Activated CD8-positive, alpha-beta memory T cell treated with anti-CD3 and anti-CD28 coated beads, Interleukin-2, amount 50 U/mL, for 1 hour (primary cell): Measurements from ENCODE around the gene MAP4K2.

Experiments used
- DNase-seq: peaks from one replicate; pipeline ENCODE4 v3.0.0-alpha.2; 2020; ENCODE audit errors: extremely low read depth

Gene MAP4K2

DNA sequence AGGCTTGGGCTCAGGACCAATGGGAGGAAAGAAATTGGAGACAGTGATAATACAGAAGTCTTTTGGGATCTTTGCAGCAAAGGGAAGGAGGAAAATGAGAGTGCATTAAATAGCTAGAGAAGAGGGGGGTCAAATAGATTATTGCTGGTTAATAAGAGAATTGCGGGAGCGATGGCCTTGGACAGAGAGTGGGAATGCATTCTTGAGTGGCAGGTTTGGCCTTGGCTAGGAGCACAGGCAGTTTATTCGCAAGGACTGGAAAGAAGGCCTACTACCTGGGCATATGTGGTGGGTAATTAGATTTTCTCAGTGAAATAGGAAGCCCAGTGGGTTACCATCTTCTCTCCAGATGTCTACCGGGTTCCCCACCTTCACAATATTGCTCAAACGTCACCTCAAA, 10.8 kb upstream of the MAP4K2 start:
- no peak for DNase-seq

DNA sequence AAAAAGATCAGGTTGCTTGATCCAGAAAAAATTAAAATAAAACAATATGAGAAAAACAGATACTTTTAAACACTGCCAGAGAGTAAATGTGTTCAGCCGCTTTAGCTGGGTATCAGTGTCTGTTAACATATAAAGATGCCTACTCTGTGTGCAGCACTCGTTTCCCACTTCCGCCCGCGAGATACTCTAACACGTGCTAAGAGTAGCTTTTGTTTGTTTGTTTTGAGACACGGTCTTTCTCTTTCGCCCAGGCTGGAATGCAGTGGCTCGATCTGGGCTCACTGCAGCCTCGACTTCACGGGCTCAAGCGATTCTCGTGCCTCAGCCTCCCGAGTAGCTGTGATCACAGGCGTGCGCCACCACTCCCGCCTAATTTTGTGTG, 7.9 kb upstream of the MAP4K2 start:
- DNase-seq: no peak

DNA sequence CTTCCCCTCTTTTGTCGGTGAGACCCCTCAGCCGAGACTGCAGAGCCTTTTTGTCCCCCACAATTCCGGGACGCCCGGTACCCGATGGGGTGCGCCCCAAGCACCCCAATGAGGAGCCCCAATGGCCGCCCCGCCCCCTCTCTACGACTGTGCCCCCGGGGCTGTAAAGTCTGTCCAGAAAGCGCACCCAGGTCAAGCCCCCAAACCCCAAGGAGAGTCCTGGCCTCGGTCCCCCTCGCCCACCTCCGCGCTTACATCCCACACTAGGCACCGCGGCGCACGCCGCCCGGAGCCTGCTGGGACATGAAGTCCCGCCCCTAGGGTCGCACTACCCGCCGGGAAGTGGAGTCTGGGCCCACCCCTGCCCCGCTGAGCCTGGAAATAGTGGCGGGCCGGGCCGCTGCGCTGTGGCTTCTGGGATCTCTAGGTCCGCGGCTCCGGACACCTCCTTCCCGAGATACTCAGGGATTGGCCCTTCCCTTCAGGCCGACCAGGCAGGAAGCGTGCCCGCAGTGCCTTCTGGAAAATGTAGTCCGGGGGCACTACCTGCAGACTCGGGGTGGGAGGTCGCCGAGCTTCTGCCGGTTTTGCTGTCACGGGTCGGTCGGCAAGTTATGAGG, 7.4 kb upstream of the MAP4K2 start, which contains the start of gene MEN1:
Gene MEN1 (minus strand): TSS at position 281 of the 620 bp plus-strand sequence. CDS start 442 bp downstream, outside the sequence.
- peak; percentile 23 for DNase-seq

DNA sequence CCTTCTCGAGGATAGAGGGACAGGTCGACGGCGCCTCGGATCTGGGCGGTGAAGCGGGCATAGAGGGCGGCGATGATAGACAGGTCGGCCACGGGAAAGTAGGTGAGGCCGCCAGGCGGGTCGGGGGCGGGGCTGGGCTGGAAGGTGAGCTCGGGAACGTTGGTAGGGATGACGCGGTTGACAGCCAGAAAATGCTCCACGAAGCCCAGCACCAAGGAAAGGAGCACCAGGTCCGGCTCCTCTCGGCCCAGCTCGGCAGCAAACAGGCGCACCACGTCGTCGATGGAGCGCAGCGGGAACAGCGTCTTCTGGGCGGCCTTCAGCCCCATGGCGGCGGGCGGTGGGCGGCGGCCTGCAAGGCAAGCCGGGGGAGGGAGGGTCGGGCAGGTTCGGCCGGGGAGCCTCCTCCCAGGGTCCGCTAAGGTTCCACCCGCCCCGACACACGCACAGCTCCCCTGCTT, 6.8 kb upstream of the MAP4K2 start:
- no peak for DNase-seq

DNA sequence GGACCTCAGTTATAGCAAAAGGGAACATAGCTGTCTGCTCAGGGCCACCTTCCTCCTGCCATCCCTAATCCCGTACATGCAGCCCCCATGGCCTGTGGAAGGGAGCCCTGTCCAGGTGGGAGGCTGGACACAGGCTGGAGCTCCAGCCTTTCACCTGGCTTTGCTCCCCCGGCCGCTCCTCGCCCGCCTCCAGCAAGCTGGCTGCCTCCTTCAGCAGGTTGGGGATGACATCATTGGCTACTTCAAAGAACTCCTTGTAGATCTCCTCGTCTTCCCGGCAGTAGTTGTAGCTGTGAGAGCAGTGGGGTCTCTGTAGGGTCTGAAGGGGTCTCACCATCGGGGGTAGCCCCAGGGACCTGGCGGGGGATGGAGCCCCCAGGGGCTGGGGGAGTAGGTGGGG, 2.5 kb upstream of the MAP4K2 start:
- no peak for DNase-seq

DNA sequence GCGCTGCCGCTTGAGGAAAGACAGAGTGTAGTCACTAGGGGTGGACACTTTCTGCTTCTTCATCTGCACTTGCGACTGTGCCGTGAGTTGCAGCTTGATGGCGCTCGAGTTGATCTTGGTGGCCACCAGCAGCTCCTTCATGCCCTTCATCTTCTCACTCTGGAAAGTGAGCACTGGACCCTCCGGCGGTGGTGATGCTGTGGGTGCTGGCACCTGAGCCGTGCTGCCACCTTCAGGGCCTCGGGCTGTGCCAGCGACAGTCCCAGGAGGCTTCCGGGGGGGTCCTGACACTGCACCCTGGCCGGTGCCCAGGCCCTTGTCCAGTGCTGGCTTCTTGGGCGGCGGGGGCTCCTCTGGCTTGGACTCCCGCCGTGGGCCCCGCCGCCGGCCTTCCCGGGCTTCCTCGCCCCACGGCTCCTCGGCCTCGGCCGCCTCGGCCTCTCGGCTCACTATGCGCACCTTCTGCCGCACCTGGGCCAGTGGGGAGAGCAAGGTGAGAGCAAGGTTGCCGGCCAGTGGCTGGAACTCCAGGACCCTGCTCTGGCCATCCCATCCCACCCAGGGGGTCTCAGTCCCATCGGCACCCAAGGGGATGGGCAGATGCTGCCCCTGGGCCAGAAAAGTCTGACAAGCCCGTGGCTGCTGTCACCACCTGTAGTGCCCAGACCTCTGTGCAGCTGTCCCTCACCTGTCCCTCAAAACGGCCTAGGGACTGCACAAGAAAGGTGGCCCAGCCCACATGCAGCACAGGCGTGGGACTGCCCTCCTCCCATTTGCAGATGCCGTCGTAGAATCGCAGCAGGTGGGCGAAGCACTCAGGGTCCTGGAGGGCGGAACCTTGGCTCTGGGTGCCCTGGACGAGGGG, 1.6 kb upstream of the MAP4K2 start:
- no peak for DNase-seq

DNA sequence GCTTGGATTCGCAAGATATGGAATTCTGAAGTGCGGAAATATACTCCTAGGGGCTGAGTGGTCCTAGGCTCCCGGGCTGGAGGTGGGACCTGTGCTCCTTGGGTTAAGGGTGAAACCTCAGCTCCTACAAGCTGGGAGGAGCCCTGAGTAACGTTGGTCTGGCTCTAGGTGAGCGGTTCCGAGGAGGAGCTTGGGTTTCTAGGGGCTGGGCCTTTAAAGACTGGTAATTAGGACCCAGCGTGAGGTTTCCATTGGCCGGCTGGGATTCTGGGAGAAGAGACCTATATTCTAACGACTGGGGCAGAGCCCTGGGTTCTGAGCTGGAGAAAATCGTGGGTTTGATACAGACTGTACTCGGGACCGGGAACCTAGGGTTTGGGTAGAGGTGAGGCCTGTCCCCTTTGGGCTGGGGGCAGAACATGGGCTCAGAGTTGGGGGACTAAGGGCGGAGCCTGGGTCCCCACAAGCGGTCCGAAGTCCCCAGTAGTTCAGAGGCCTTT, 882 bp upstream of the MAP4K2 start:
- DNase-seq: no peak

DNA sequence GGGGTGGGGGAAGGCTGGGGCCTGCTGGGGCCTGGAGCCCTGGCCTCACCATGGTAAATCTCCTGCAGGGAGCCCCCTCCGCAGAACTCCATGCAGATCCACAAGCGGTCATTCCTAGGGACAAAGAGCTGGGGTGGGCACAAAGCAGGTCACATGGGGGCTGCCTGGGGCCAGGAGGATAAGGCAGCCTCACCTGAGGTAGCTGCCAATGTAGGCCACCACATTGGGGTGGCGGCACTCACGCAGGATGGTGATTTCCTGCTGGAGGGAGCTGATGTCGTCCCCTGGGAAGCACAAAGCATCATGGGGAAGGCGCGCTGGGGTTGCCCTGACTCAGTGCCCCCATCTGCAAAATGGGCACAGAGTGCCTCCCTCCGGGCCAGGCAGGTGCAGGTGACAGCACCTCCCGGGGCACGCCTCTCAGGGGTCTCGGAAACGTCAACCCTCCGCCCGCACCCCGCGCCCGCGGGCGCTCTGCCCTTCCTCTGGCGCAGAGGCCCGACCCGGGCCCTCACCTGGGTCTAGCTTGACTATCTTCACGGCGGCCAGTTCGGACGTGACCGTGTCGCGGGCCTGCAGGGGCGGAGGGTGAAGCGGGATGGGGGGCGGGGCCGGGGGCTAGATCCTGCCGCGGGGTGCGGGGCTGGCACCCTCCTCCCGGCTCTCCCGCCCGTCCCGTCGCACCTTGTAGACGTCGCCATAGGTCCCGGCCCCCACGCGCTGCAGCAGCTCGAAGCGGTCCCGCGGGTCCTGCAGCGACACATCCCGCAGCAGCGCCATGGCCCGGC, 450 bp downstream of the MAP4K2 start:
- DNase-seq: no peak

DNA sequence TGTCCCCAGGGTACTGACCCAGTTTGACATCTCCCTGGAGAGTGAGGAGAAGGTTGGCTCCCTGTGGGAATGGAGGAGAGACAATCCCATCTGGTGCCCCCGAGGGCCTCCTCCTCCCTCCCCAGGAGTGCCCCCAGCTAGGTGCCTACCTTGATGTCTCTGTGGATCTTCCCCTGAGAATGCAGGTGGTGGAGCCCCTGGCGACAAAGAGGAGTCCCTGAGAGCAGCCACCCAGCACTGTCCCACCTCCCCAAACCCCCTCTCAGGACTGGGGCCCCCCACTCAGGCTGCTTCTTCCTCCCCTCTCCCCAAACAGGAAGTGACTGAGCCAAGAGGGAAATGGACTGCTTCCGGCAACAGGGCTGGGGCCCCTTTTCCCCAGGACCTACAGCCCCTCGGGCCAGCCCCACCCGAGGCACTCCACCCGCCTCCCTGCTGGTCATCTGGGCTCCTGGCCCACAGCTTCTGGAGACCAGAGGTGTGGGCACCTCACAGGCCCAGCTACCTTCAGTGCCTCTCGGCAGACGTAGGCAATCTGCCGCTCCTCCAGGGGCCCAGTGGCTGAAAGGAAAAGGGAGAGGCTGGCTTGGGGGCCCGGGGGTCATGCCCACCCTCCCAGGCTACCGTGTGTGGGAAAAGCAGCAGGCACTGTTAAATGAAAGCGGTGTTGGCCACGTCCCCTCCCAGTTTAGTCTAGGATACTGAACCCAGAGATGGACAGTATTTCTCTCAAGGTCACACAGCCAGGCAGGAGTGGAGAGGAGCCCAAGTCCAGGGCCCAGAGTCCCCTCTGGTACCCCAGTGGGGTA, 1.2 kb downstream of the MAP4K2 start:
- DNase-seq: no peak

DNA sequence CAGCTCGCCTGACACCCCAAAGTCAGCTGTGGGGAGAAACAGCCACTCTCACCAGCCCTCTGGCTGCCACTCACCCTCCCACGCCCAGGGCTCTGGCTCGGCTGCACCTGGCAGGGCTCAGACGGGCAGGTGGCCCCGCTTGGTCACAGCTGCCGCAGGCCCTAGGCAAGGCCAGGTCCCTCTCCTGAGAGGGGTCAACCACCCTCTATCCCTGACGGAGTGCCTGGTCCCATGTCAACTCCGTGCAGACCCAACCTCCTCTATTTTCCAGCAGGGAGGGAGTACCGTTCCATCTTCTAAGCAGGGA, 1.9 kb downstream of the MAP4K2 start:
- no peak for DNase-seq

DNA sequence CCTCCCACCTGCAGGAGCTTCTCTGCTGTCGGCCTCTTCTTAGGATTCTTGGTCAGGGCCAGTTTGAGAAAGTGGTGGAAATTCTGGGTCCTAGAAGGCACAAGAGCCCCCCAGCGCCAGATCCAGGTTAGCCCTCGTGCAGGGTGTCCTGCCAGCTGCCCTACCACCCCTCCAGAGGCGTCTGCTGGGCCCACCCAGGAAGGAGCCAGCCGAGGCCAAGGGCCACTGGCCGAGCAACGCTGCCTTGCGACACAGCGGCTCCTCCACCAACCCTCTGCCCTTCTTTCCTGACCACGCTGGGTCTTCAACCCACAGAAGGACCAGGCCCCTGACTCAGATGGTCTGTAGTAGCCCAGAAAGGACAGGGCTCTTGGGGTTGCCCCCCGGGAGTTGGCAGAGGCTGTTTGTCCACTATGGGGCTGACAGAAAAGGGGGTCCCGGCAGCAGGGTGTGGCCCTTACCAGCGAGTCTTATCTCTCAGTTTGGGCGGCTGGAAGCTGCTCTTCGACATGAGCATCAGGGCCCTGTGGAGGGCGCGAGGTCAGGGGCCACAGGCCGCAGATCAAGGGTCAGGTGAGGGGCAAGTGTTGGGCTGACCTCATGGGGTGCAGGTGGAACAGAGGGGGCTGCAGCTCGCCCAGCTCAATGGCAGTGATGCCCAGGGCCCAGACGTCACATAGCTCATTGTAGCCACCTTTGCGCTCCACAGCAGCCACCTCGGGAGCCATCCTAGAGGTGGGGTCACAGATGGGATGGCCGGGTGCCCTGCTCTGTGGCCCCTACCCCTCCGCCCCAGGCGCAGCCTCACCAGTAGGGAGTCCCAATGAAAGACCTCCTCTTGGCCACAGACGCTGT, 2.5 kb downstream of the MAP4K2 start:
- DNase-seq: no peak

DNA sequence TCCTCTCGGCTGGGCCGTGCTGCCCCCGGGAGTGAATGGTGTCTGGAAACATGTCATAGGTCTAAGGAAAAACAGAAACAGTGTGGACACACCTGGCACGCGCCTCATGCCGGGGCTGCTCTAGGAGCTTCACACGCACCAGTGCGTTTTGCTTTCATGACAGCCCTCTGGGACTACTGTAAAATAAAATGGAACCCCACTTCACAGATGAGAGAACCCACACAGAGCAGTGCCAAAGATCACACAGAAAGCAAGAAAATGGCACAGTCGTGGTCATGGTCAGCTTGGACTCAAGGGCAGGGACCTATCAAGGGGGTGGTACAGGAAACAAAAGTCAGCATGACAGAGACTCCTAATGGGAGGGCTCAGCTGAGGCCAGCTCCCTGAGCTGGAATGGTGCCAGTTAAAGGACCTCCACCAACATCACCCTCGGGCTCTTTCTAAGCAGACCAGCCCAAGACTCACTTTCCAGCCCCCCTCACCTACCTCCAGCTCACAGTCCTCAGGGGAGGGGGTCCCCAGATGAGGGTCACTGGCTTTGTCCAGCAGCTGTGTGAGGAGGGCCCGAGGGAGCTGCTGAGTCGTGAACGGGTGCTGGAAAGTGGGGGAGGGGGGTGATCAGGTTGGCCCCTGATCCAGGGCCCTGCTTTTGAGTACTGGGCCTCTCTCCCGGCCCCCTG, 3.3 kb downstream of the MAP4K2 start:
- DNase-seq: no peak

DNA sequence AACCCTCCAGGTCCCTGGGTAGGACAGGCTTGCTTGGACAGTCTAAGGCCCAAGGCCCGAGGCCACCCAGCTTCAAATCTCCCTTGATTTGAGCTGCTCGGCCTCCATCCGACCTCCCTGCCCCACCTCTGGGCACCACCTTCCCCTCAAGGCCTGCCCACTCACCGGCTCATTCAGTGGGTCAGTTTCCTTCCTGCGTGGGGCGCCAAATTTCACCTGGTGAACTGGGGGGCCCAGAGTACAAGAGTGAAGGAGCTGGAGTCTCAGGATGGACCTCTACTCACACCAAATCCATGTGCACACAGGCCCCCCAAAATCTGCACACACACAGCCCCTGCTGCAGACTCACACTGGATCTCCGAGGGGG, 3.8 kb downstream of the MAP4K2 start:
- DNase-seq: no peak

DNA sequence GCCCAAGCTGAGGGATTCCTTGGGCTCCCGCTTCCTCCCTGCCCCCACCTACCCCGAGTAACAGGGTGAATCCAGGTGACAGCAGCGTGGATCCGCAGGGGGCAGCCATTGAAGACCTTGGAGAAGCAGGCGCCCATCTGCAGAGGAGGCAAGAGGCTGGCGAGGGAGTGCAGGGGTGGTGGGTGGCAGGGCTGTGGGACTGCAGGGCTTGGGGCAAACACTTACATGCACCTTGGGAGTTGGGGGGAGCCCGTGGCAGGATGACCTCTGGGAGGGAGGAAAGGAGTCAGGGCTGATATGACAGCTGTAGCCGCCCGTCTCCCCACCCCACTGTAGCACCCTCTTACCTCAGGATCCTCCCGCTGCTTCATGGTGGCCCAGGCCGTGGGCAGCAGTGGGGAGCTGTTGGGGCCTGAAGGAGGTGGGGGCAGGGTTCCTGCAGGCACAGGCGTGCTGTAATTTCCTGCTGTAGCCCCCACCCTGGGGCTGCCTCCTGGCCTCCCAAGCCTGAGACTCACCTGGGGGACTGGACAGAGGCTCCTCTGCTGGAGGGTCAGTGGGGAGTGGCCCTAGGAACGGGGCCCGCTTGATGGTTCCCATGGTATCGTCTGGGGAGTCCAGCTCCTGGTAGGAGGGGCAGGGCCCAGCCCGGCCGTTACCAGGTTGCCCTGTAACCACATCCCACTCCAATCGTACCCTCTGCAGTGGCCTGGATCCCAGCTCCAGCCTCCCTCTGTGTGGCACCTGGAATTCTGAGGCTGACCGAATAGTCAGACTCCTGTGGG, 6.1 kb downstream of the MAP4K2 start:
- DNase-seq: no peak

DNA sequence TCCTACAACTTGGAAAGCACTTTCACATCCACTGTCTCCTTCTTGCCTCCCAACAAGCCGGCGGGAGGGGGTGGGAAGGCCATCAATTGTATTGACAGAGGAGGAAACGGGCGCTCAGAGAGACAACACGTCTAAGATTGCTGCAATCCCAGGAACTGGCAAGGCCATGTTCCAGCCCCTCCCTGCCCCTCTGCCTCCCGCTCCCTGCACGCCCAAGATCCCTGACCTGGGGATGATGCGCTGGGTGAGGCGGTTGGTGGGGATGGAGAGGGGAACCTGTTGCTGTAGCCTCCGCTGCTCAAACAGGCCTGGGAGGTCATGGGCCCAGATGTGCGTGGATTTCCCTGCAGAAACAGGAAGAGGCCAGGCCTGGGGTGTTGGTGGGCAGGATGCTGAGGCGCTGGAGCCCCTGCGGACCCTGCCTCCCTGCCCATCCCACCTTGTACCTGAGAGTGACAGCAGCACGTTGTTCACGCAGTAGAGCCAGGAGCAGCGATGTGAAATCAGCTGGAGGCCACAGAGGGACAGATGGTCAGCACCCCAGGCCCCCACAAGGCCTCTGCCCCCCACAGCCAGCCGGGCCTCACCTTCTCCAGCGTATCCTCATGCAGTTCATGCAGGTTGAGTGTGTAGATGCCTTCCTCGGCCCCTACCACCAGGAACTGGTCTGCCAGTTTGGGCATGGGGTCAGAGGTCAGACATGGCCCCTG, 6.8 kb downstream of the MAP4K2 start:
- DNase-seq: no peak

DNA sequence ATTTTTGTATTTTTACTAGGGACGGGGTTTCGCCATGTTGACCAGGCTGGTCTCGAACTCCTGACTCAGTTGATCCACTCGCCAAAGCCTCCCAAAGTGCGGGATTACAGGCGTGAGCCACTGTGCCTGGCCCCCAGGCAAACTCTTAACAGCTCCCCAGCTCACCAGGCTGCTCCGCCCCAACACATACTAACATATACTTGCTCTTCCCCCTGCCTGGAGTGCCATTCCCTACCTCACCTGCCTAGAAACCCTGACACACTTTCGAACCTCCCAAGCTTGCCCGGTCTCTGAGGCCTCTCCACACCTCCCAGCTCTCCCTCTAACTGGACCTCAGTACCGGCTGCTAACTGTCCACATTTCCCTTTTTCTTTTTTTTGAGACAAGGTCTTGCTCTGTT, 8.5 kb downstream of the MAP4K2 start:
- no peak for DNase-seq

DNA sequence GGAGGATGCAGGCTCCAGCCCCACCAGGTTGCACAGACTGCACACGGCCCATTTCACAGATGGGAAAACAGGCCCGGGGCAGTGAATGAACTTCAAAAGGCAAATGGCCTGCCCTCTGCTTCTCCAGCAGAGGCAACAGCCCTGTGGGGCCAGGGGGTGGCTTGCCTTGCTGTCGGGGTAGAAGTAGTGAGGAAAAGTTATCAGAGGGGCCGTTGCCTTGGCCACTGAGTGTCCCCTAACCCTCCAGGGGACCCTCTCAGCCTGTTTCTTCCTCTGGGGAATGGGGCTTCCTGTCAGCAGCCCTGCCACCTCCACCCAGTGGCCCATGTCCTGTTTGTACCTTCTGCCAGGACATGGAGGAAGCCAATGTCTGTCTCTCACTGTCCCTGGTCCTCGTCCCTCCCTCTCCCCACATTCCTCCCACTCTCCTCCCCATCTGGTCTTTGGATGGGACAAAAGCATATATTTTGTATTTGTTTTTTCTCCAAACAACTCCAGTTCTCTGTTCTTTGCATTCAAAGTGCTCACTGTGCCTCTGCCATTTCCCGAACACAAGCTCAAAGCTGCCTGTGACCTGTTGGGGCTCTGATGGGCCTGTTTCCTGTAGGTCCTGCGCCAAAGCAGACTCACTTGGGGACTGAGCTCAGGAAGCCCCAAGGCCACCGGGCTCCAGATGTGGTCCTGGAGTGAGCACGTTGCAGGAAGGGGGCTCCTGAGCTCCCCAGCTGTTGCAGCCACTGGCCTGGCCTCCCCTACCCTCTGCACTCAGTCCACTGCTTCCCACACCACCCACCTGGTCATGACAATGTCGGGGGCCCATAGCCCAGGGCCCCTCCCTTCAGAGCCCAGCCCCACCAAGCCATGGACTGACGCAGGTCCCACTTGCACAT, 9.5 kb downstream of the MAP4K2 start:
- no peak for DNase-seq

DNA sequence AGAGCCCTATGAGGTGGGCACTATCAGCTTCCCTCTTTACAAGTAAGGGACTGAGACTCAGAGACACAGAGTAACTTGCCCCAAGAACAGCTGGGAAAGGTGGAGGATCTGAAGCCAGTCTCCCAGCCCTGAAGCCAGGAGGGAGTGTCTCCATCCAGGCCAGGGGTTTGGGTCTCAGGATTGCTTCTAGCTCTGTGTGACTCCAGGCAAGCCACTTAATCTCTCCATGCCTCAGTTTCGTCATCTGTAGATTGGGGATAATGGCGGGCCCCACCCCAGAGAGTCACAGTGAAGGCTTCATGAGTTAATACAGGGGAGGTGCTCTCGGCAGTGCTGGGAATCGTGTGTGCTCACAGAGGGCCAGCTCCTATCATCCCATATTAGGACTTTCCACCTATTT, 10.5 kb downstream of the MAP4K2 start:
- DNase-seq: no peak
